H7 (cell line): ENCODE results near the gene KRTAP4-7. TPM values are rescaled to one million over a fixed set of nuclear protein-coding genes. Genes with fewer than 3 reads are reported as not detected.

ENCODE experiments used
- total RNA-seq: library from RNA; depleted of rRNA; stranded (reverse); fragments of >200 nt; shearing (Covaris generic); gene quantifications from 2 replicates; pipeline ENCODE4 v1.2.3, GENCODE V29; 2014; rRNA removed

The KRTAP4-7 gene
- total RNA-seq, 1 experiment from 2014 or later, result not detected

Other genes with a start within 250 kb of the KRTAP4-7 start
- gene KRT12, start 216.9 kb upstream of the KRTAP4-7 start, total RNA-seq, result not detected in 2 replicates
- not detected in 2 replicates for gene KRT20, start 198.9 kb upstream of the KRTAP4-7 start, total RNA-seq
- gene KRT23, start 146.5 kb upstream of the KRTAP4-7 start, total RNA-seq, result not detected in 2 replicates
- gene KRT39, start 117.2 kb upstream of the KRTAP4-7 start, total RNA-seq, result not detected in 2 replicates
- not detected in 2 replicates for gene KRT40, start 99.8 kb upstream of the KRTAP4-7 start, total RNA-seq
- gene KRTAP3-3, start 90.0 kb upstream of the KRTAP4-7 start, total RNA-seq, result not detected in 2 replicates
- gene KRTAP3-2, start 84.2 kb upstream of the KRTAP4-7 start, total RNA-seq, result not detected in 2 replicates
- gene KRTAP3-1, start 75.0 kb upstream of the KRTAP4-7 start, total RNA-seq, result not detected in 2 replicates
- gene KRTAP1-5, start 56.9 kb upstream of the KRTAP4-7 start, total RNA-seq, result not detected in 2 replicates
- not detected in 2 replicates for gene KRTAP1-4, start 54.0 kb upstream of the KRTAP4-7 start, total RNA-seq
- not detected in 2 replicates for gene KRTAP1-3, start 49.3 kb upstream of the KRTAP4-7 start, total RNA-seq
- gene KRTAP1-1, start 42.7 kb upstream of the KRTAP4-7 start, total RNA-seq, result not detected in 2 replicates
- gene KRTAP2-1, start 36.8 kb upstream of the KRTAP4-7 start, total RNA-seq, result not detected in 2 replicates
- gene KRTAP2-2, start 28.9 kb upstream of the KRTAP4-7 start, total RNA-seq, result not detected in 2 replicates
- gene KRTAP2-3, start 24.0 kb upstream of the KRTAP4-7 start, total RNA-seq, result not detected in 2 replicates
- gene KRTAP2-4, start 18.3 kb upstream of the KRTAP4-7 start, total RNA-seq, result not detected in 2 replicates
- gene KRTAP4-8, start 14.0 kb downstream of the KRTAP4-7 start, total RNA-seq, result not detected in 2 replicates
- not detected in 2 replicates for gene KRTAP4-16, start 18.1 kb downstream of the KRTAP4-7 start, total RNA-seq
- gene KRTAP4-9, start 21.2 kb downstream of the KRTAP4-7 start, total RNA-seq, result not detected in 2 replicates
- not detected in 2 replicates for gene KRTAP4-11, start 34.2 kb downstream of the KRTAP4-7 start, total RNA-seq
- gene KRTAP4-12, start 40.0 kb downstream of the KRTAP4-7 start, total RNA-seq, result not detected in 2 replicates
- gene KRTAP4-6, start 56.4 kb downstream of the KRTAP4-7 start, total RNA-seq, result not detected in 2 replicates
- not detected in 2 replicates for gene KRTAP4-5, start 65.7 kb downstream of the KRTAP4-7 start, total RNA-seq
- not detected in 2 replicates for gene KRTAP4-4, start 76.6 kb downstream of the KRTAP4-7 start, total RNA-seq
- gene KRTAP4-3, start 84.1 kb downstream of the KRTAP4-7 start, total RNA-seq, result not detected in 2 replicates
- not detected in 2 replicates for gene KRTAP4-2, start 94.1 kb downstream of the KRTAP4-7 start, total RNA-seq
- 0.38 and 0.70 TPM in 2 replicates for gene KRTAP4-1, start 100.8 kb downstream of the KRTAP4-7 start, total RNA-seq
- not detected in 2 replicates for gene KRTAP9-1, start 105.7 kb downstream of the KRTAP4-7 start, total RNA-seq
- gene KRTAP9-2, start 142.5 kb downstream of the KRTAP4-7 start, total RNA-seq, result not detected in 2 replicates
- gene KRTAP9-3, start 148.3 kb downstream of the KRTAP4-7 start, total RNA-seq, result not detected in 2 replicates
- gene KRTAP9-8, start 153.8 kb downstream of the KRTAP4-7 start, total RNA-seq, result not detected in 2 replicates
- not detected in 2 replicates for gene KRTAP9-4, start 165.5 kb downstream of the KRTAP4-7 start, total RNA-seq
- not detected in 2 replicates for gene KRTAP9-9, start 171.2 kb downstream of the KRTAP4-7 start, total RNA-seq
- not detected in 2 replicates for gene KRTAP9-6, start 181.2 kb downstream of the KRTAP4-7 start, total RNA-seq
- gene KRTAP9-7, start 191.5 kb downstream of the KRTAP4-7 start, total RNA-seq, result not detected in 2 replicates
- gene KRTAP29-1, start 218.7 kb downstream of the KRTAP4-7 start, total RNA-seq, result not detected in 2 replicates
- not detected in 2 replicates for gene KRTAP16-1, start 225.2 kb downstream of the KRTAP4-7 start, total RNA-seq
- not detected in 2 replicates for gene KRTAP17-1, start 231.6 kb downstream of the KRTAP4-7 start, total RNA-seq